Measurements from ENCODE around the gene MCM5. TPM values are rescaled to one million over a fixed set of nuclear protein-coding genes. Genes with fewer than 3 reads are reported as not detected.

MCM5 gene
- total and polyA plus RNA-seq, 4 donors, result 6.7 to 104 (median 8.8) TPM

- TF ChIP-seq, protein P1, sequence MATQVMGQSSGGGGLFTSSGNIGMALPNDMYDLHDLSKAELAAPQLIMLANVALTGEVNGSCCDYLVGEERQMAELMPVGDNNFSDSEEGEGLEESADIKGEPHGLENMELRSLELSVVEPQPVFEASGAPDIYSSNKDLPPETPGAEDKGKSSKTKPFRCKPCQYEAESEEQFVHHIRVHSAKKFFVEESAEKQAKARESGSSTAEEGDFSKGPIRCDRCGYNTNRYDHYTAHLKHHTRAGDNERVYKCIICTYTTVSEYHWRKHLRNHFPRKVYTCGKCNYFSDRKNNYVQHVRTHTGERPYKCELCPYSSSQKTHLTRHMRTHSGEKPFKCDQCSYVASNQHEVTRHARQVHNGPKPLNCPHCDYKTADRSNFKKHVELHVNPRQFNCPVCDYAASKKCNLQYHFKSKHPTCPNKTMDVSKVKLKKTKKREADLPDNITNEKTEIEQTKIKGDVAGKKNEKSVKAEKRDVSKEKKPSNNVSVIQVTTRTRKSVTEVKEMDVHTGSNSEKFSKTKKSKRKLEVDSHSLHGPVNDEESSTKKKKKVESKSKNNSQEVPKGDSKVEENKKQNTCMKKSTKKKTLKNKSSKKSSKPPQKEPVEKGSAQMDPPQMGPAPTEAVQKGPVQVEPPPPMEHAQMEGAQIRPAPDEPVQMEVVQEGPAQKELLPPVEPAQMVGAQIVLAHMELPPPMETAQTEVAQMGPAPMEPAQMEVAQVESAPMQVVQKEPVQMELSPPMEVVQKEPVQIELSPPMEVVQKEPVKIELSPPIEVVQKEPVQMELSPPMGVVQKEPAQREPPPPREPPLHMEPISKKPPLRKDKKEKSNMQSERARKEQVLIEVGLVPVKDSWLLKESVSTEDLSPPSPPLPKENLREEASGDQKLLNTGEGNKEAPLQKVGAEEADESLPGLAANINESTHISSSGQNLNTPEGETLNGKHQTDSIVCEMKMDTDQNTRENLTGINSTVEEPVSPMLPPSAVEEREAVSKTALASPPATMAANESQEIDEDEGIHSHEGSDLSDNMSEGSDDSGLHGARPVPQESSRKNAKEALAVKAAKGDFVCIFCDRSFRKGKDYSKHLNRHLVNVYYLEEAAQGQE (IDR thresholded peaks at IDR 0.05), result no peak
- TF ChIP-seq GABPA (IDR thresholded peaks at IDR 0.05 in 1 of 2, conservative IDR thresholded peaks at IDR 0.05 in 1 of 2) (no peak), TAF1 (conservative IDR thresholded peaks at IDR 0.05) (no peak), HNF4G (IDR thresholded peaks at IDR 0.05) (no peak), MAX (IDR thresholded peaks at IDR 0.05) (no peak), CTCF (IDR thresholded peaks at IDR 0.05; ENCODE audit: low read depth, low read length, missing input control) (no peak)
Measured at GRCh38 chr22:35367331-35367886, 32.5 kb upstream of the MCM5 start (continued).

DNA sequence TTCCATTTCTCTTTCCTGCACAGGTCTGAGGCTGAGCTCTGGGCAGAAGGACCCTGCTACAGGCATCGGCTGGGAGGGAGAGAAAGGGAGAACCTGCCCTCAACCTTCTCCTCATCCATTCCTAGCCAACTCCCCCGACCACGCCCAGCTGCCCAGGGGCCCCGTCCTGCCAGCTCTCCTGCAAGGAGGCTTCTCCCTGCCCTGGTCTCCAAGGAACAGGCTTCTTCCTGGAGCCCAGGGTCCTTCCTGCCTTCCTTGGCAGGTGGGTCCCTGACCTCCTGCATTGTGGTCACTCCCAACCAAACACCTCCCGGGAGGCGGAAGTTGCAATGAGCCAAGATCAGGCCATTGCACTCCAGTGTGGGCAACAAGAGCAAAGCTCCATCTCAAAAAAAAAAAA is 31.6 kb upstream of the MCM5 start:
- Histone ChIP-seq H3K27me3 (ENCODE audit: control insufficient read depth in 4 of 4, insufficient read depth in 4 of 4, low read length in 3 of 4) (no peaks in the 10 kb centered on the region), H3K36me3 (ENCODE audit: control insufficient read depth in 4 of 4, insufficient read depth in 3 of 4, low read depth in 1 of 4, low read length in 3 of 4) (no peaks in the 10 kb centered on the region), H3K4me1 (ENCODE audit: control insufficient read depth in 4 of 4, insufficient read depth in 4 of 4, low read length in 3 of 4) (peaks cover 2 to 8% (median 4%) of the 10 kb centered on the region in 4 donors), H3K27ac (ENCODE audit: low read depth in 1 of 2, low read length in 2 of 2) (no peak overlapping the region), H3K9me3 (ENCODE audit: control insufficient read depth in 4 of 4, low read length in 3 of 4) (no peaks in the 10 kb centered on the region), H3K4me3 (ENCODE audit: low read depth in 1 of 3, low read length in 3 of 3) (no peak overlapping the region), H3K9ac (ENCODE audit: low read depth in 1 of 2, low read length in 2 of 2) (no peak overlapping the region)
- 73% methylated on average over 6 of the region's 6 CpGs for WGBS
- DNase-seq (ENCODE audit: low spot score), result no peak
- no peak for TF ChIP-seq ATF3 (IDR thresholded peaks at IDR 0.05)
- TF ChIP-seq EGR1 (IDR thresholded peaks at IDR 0.05; ENCODE audit: low read depth in 2 of 2), result no peak
- TF ChIP-seq MAX (IDR thresholded peaks at IDR 0.05), result no peak
- no peak for TF ChIP-seq RAD21 (IDR thresholded peaks at IDR 0.05)
- TF ChIP-seq TAF1 (conservative IDR thresholded peaks at IDR 0.05), result no peak
- no peak for TF ChIP-seq YY1 (IDR thresholded peaks at IDR 0.05)
- TF ChIP-seq CTCF (IDR thresholded peaks at IDR 0.05; ENCODE audit: low read depth, low read length, missing input control), result no peak
- no peak for TF ChIP-seq FOXA2 (IDR thresholded peaks at IDR 0.05)
- no peak for TF ChIP-seq HNF4A (conservative IDR thresholded peaks at IDR 0.05)
- TF ChIP-seq ZBTB33 (IDR thresholded peaks at IDR 0.05), result no peak
- TF ChIP-seq GABPA (IDR thresholded peaks at IDR 0.05 in 1 of 2, conservative IDR thresholded peaks at IDR 0.05 in 1 of 2), result no peak
- TF ChIP-seq, protein P1 (IDR thresholded peaks at IDR 0.05), result no peak
- no peak for TF ChIP-seq RXRA (IDR thresholded peaks at IDR 0.05)
- no peak for TF ChIP-seq JUND (IDR thresholded peaks at IDR 0.05)
- no peak for TF ChIP-seq HNF4G (IDR thresholded peaks at IDR 0.05)
- no peak for TF ChIP-seq FOXA1 (IDR thresholded peaks at IDR 0.05)
- no peak for TF ChIP-seq NR2F2 (IDR thresholded peaks at IDR 0.05)

Measured in liver (tissue), 9 donors.